Measurements from ENCODE around the gene TCF19.

Gene TCF19

GRCh38 chr6:31210741-31211532 lies 52.5 kb downstream of the TCF19 start:
- Histone ChIP-seq H3K27me3 (ENCODE audit: control insufficient read depth in 1 of 2, insufficient read depth in 2 of 2, low read length in 2 of 2) (peaks cover 0 to 2% of the 10 kb centered on the region in 2 donors), H3K4me1 (ENCODE audit: control insufficient read depth, insufficient read depth, low read length) (no peaks in the 10 kb centered on the region), H3K36me3 (ENCODE audit: control insufficient read depth in 2 of 2, insufficient read depth in 2 of 2, low read length in 2 of 2) (no peaks in the 10 kb centered on the region), H3K9me3 (ENCODE audit: control insufficient read depth in 2 of 2, low read length in 2 of 2) (no peaks in the 10 kb centered on the region), H3K4me3 (ENCODE audit: low read length in 2 of 2) (no peak overlapping the region), H3K27ac (ENCODE audit: low read length) (no peak overlapping the region), H3K9ac (ENCODE audit: low read length in 2 of 2) (no peak overlapping the region)
